HepG2 (cell line): ENCODE measurements around the gene ZC3H18. TPM values are rescaled to one million over a fixed set of nuclear protein-coding genes. Genes with fewer than 3 reads are reported as not detected.

Source experiments
- AKAP8 ChIP-seq: sonication (generic); formaldehyde crosslinking; IDR thresholded peaks from 2 replicates; pipeline ENCODE4 v1.5.1; 2020; ENCODE audit warnings: mild to moderate bottlenecking, missing genetic modification reagents
- MATR3 ChIP-seq: sonication (generic); formaldehyde crosslinking; IDR thresholded peaks from 2 replicates; pipeline ENCODE4 v1.4.0; 2020; ENCODE audit warnings: missing genetic modification reagents
- RBFOX2 ChIP-seq: fragments of 200-400 bp; formaldehyde crosslinking; IDR thresholded peaks from 2 replicates; pipeline ENCODE4 v1.6.1; 2017; ENCODE audit warnings: low read depth, mild to moderate bottlenecking, low read length
- ZBTB42 ChIP-seq: sonication (generic); formaldehyde crosslinking; IDR thresholded peaks from 2 replicates; pipeline ENCODE4 v1.5.0; 2020; ENCODE audit warnings: mild to moderate bottlenecking, missing genetic modification reagents
- ZFAT ChIP-seq: sonication (generic); formaldehyde crosslinking; conservative IDR thresholded peaks from 2 replicates; pipeline ENCODE4 v1.8.1; 2023; ENCODE audit warnings: missing genetic modification reagents, inconsistent platforms
- ZNF350 ChIP-seq: sonication (generic); formaldehyde crosslinking; IDR thresholded peaks from 2 replicates; pipeline ENCODE4 v1.4.0; 2020; ENCODE audit warnings: mild to moderate bottlenecking, low read depth, missing genetic modification reagents, borderline replicate concordance
- ZNF556 ChIP-seq: sonication (generic); formaldehyde crosslinking; IDR thresholded peaks from 2 replicates; pipeline ENCODE4 v1.4.0; 2020; ENCODE audit warnings: mild to moderate bottlenecking, missing genetic modification reagents, borderline replicate concordance
- ZNF761 ChIP-seq: sonication (generic); formaldehyde crosslinking; conservative IDR thresholded peaks from 2 replicates; pipeline ENCODE4 v1.4.0; 2020; ENCODE audit warnings: mild to moderate bottlenecking, missing genetic modification reagents
- polyA plus RNA-seq, 8 experiments: library from polyadenylated mRNA; depleted of rRNA in 3 of 8; stranded (reverse) in 7 of 8; unstranded in 1 of 8; fragments of >200 nt; fragmentation: Illumina TruSeq in 4 of 8; extraction: Trizol in 4 of 8; gene quantifications; 2 replicates each; pipeline versions ENCODE4 v1.2.1 to v1.2.3, GENCODE V29; 2011 to 2016; ENCODE audit warnings: low read depth in 4 of 8, missing spikeins in 1 of 8, mixed read lengths in 1 of 8; ENCODE audit not compliant: insufficient read depth in 1 of 8
- total RNA-seq, 5 experiments: library from RNA; depleted of rRNA; stranded (reverse); fragments of >200 nt; fragmentation: Illumina TruSeq; extraction: Trizol; gene quantifications; 2 replicates each; pipeline ENCODE4 v1.2.3, GENCODE V29; 2016; ENCODE audit warnings: low read depth in 1 of 5
- TF ChIP-seq, protein P1 (sequence below): sonication (generic); formaldehyde crosslinking; IDR thresholded peaks from 2 replicates; pipeline ENCODE4 v1.5.1; 2020; ENCODE audit warnings: mild to moderate bottlenecking, missing genetic modification reagents, borderline replicate concordance
- TF ChIP-seq, protein P2 (sequence below): sonication (generic); formaldehyde crosslinking; IDR thresholded peaks from 2 replicates; pipeline ENCODE4 v1.9.0; 2021; ENCODE audit warnings: missing genetic modification reagents, mild to moderate bottlenecking, borderline replicate concordance
- TF ChIP-seq, protein P3 (sequence below), 2 experiments: sonication (generic) in 1 of 2; formaldehyde crosslinking in 1 of 2; IDR thresholded peaks; 2 replicates each; pipeline versions ENCODE4 v1.4.0 to v1.6.1; 2018 to 2020; ENCODE audit warnings: missing genetic modification reagents in 2 of 2, borderline replicate concordance in 1 of 2, low read depth in 1 of 2, mild to moderate bottlenecking in 1 of 2, missing biosample characterization in 1 of 2
- TF ChIP-seq, protein P4 (sequence below): sonication (generic); formaldehyde crosslinking; IDR thresholded peaks from 2 replicates; pipeline ENCODE4 v1.4.0; 2020; ENCODE audit warnings: mild to moderate bottlenecking, missing genetic modification reagents

Gene ZC3H18
- total and polyA plus RNA-seq, 2 of the 13 experiments (the other 11 are each of a cell fraction or from before 2014, with no cell fraction given), result 11.2 to 27.4 TPM

DNA sequence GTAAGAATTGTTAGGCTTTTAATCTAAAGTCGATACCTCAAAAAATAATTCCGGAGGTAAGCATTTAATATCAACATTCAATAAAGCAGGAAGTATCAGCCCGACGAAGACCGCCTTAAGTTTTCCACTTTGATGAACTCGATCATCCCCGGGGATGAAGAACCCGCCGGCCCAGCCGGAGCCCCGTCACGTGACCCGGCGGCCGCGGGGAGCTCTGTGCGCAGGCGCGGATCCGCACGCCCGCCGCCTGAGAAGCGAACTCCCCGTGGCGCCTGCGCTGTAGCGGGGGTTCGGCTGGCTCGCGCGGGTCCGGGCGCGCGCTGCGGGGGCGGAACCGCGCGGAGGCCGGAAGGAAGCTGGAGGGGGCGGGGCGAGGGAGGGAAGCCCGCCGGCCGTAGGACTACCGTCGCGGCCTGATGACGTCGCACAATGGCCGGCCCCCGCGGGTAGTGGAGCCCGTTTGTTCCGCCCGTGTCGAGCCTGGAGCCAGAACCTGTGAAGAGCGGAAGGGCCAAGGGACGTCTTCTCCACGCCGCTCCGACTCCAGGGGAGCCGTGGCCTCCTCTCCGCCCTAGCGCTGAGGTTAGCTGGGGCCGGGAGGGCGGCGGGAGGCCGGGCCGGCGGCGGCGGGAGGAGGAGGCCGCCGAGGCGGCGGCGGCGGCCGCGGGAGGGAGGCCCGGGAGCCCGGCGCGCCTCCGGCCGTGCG lies at the start of gene ZC3H18 (continued):
- TF ChIP-seq, protein P1, sequence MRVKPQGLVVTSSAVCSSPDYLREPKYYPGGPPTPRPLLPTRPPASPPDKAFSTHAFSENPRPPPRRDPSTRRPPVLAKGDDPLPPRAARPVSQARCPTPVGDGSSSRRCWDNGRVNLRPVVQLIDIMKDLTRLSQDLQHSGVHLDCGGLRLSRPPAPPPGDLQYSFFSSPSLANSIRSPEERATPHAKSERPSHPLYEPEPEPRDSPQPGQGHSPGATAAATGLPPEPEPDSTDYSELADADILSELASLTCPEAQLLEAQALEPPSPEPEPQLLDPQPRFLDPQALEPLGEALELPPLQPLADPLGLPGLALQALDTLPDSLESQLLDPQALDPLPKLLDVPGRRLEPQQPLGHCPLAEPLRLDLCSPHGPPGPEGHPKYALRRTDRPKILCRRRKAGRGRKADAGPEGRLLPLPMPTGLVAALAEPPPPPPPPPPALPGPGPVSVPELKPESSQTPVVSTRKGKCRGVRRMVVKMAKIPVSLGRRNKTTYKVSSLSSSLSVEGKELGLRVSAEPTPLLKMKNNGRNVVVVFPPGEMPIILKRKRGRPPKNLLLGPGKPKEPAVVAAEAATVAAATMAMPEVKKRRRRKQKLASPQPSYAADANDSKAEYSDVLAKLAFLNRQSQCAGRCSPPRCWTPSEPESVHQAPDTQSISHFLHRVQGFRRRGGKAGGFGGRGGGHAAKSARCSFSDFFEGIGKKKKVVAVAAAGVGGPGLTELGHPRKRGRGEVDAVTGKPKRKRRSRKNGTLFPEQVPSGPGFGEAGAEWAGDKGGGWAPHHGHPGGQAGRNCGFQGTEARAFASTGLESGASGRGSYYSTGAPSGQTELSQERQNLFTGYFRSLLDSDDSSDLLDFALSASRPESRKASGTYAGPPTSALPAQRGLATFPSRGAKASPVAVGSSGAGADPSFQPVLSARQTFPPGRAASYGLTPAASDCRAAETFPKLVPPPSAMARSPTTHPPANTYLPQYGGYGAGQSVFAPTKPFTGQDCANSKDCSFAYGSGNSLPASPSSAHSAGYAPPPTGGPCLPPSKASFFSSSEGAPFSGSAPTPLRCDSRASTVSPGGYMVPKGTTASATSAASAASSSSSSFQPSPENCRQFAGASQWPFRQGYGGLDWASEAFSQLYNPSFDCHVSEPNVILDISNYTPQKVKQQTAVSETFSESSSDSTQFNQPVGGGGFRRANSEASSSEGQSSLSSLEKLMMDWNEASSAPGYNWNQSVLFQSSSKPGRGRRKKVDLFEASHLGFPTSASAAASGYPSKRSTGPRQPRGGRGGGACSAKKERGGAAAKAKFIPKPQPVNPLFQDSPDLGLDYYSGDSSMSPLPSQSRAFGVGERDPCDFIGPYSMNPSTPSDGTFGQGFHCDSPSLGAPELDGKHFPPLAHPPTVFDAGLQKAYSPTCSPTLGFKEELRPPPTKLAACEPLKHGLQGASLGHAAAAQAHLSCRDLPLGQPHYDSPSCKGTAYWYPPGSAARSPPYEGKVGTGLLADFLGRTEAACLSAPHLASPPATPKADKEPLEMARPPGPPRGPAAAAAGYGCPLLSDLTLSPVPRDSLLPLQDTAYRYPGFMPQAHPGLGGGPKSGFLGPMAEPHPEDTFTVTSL (CRISPR knock-in tag), result no peak
- TF ChIP-seq RBFOX2 (peak; percentile 95), ZNF761 (CRISPR knock-in tag) (no peak), ZBTB42 (CRISPR knock-in tag) (0 out of 2 replicates have a peak, but pooled peaks have one; percentile 39), ZNF556 (CRISPR knock-in tag) (peak; percentile 42; the same call in 1 of the 2 replicates), MATR3 (CRISPR knock-in tag) (no peak), ZFAT (CRISPR knock-in tag) (no peak), AKAP8 (CRISPR knock-in tag) (0 out of 2 replicates have a peak, but pooled peaks have one; percentile 33), ZNF350 (no peak)
- TF ChIP-seq, protein P2, sequence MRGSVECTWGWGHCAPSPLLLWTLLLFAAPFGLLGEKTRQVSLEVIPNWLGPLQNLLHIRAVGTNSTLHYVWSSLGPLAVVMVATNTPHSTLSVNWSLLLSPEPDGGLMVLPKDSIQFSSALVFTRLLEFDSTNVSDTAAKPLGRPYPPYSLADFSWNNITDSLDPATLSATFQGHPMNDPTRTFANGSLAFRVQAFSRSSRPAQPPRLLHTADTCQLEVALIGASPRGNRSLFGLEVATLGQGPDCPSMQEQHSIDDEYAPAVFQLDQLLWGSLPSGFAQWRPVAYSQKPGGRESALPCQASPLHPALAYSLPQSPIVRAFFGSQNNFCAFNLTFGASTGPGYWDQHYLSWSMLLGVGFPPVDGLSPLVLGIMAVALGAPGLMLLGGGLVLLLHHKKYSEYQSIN (CRISPR knock-in tag), result no peak
- TF ChIP-seq, protein P3, sequence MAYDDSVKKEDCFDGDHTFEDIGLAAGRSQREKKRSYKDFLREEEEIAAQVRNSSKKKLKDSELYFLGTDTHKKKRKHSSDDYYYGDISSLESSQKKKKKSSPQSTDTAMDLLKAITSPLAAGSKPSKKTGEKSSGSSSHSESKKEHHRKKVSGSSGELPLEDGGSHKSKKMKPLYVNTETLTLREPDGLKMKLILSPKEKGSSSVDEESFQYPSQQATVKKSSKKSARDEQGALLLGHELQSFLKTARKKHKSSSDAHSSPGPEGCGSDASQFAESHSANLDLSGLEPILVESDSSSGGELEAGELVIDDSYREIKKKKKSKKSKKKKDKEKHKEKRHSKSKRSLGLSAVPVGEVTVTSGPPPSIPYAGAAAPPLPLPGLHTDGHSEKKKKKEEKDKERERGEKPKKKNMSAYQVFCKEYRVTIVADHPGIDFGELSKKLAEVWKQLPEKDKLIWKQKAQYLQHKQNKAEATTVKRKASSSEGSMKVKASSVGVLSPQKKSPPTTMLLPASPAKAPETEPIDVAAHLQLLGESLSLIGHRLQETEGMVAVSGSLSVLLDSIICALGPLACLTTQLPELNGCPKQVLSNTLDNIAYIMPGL (CRISPR knock-in tag; IDR thresholded peaks at IDR 0.05; ENCODE audit: borderline replicate concordance in 1 of 2, low read depth in 1 of 2), result peak; percentile 61 to 67; a peak in 3 of 4 replicates
- TF ChIP-seq, protein P4, sequence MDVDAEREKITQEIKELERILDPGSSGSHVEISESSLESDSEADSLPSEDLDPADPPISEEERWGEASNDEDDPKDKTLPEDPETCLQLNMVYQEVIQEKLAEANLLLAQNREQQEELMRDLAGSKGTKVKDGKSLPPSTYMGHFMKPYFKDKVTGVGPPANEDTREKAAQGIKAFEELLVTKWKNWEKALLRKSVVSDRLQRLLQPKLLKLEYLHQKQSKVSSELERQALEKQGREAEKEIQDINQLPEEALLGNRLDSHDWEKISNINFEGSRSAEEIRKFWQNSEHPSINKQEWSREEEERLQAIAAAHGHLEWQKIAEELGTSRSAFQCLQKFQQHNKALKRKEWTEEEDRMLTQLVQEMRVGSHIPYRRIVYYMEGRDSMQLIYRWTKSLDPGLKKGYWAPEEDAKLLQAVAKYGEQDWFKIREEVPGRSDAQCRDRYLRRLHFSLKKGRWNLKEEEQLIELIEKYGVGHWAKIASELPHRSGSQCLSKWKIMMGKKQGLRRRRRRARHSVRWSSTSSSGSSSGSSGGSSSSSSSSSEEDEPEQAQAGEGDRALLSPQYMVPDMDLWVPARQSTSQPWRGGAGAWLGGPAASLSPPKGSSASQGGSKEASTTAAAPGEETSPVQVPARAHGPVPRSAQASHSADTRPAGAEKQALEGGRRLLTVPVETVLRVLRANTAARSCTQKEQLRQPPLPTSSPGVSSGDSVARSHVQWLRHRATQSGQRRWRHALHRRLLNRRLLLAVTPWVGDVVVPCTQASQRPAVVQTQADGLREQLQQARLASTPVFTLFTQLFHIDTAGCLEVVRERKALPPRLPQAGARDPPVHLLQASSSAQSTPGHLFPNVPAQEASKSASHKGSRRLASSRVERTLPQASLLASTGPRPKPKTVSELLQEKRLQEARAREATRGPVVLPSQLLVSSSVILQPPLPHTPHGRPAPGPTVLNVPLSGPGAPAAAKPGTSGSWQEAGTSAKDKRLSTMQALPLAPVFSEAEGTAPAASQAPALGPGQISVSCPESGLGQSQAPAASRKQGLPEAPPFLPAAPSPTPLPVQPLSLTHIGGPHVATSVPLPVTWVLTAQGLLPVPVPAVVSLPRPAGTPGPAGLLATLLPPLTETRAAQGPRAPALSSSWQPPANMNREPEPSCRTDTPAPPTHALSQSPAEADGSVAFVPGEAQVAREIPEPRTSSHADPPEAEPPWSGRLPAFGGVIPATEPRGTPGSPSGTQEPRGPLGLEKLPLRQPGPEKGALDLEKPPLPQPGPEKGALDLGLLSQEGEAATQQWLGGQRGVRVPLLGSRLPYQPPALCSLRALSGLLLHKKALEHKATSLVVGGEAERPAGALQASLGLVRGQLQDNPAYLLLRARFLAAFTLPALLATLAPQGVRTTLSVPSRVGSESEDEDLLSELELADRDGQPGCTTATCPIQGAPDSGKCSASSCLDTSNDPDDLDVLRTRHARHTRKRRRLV (CRISPR knock-in tag), result 0 out of 2 replicates have a peak, but pooled peaks have one; percentile 48
